ENCODE measurements around the gene CD79B. TPM values are rescaled to one million over a fixed set of nuclear protein-coding genes. Genes with fewer than 3 reads are reported as not detected.

The CD79B gene
- total and polyA plus RNA-seq, 9 of the 15 experiments (the other 6 are each of a cell fraction or from before 2014, with no cell fraction given) = 0.15 to 0.62 (median 0.44) TPM; not detected in 2

- no peak for TF ChIP-seq NFIX (CRISPR knock-in tag; IDR thresholded peaks at IDR 0.05; ENCODE audit: low read depth)
- no peak for TF ChIP-seq CHAMP1 (IDR thresholded peaks at IDR 0.05)
- TF ChIP-seq SRSF9 (IDR thresholded peaks at IDR 0.05; ENCODE audit: borderline replicate concordance, low read depth, low read length) = no peak
- no peak for TF ChIP-seq PHF20 (IDR thresholded peaks at IDR 0.05; ENCODE audit: partially characterized antibody)
- no peak for TF ChIP-seq NELFE (IDR thresholded peaks at IDR 0.05; ENCODE audit: insufficient read depth, insufficient read length)
- no peak for TF ChIP-seq ZNF3 (CRISPR knock-in tag; IDR thresholded peaks at IDR 0.05)
- TF ChIP-seq CBFB (CRISPR knock-in tag; IDR thresholded peaks at IDR 0.05) = no peak
- TF ChIP-seq JUNB (CRISPR knock-in tag; conservative IDR thresholded peaks at IDR 0.05) = no peak
- no peak for TF ChIP-seq ASH1L (IDR thresholded peaks at IDR 0.05; ENCODE audit: borderline replicate concordance, low read depth, partially characterized antibody)
- no peak for TF ChIP-seq RFX1 (IDR thresholded peaks at IDR 0.05)
- 0 out of 4 replicates have a peak, but pooled peaks of 1 of the 2 experiments have one; percentile 15 for TF ChIP-seq SIN3A (IDR thresholded peaks at IDR 0.05; ENCODE audit: borderline replicate concordance in 2 of 2, control insufficient read depth in 1 of 2, low read depth in 2 of 2, low read length in 2 of 2)
- no peak for TF ChIP-seq PPARD (CRISPR knock-in tag; IDR thresholded peaks at IDR 0.05)
- TF ChIP-seq CGGBP1 (CRISPR knock-in tag; IDR thresholded peaks at IDR 0.05) = no peak
- TF ChIP-seq ZNF589 (CRISPR knock-in tag; IDR thresholded peaks at IDR 0.05; ENCODE audit: low read depth) = no peak
- no peak for TF ChIP-seq NCOA2 (IDR thresholded peaks at IDR 0.05; ENCODE audit: partially characterized antibody in 2 of 2)
- no peak for TF ChIP-seq DMBX1 (CRISPR knock-in tag; IDR thresholded peaks at IDR 0.05; ENCODE audit: borderline replicate concordance)
- no peak for TF ChIP-seq POLR2AphosphoS2 (IDR thresholded peaks at IDR 0.05; ENCODE audit: low read length)
- TF ChIP-seq ELF1 (tag; IDR thresholded peaks at IDR 0.05) = no peak
- no peak for TF ChIP-seq THRB (CRISPR knock-in tag; conservative IDR thresholded peaks at IDR 0.05)
- no peak for TF ChIP-seq MLLT1 (IDR thresholded peaks at IDR 0.05)
- TF ChIP-seq CHCHD3 (CRISPR knock-in tag; IDR thresholded peaks at IDR 0.05) = no peak
These were observed 29.5 kb upstream of the CD79B start (continued) for GRCh38 chr17:63961355-63962212.
